Eye (tissue), 1 donor: ENCODE data around the gene GSTT2B.
A peak's percentile ranks its signal among the peaks of the same experiment; 100 is the strongest.
"Not testable (repeated sequence)": the region's sequence is repeated elsewhere in the genome, so short reads cannot be mapped to it uniquely, and the experiment has no call there.

Source experiments
- DNase-seq: peaks from one replicate; pipeline ENCODE4 v3.0.0-alpha.2; 2015

Gene GSTT2B

GRCh38 chr22:23980567-23980966 lies 19.6 kb upstream of the GSTT2B start:
- not testable (repeated sequence) for DNase-seq

DNA sequence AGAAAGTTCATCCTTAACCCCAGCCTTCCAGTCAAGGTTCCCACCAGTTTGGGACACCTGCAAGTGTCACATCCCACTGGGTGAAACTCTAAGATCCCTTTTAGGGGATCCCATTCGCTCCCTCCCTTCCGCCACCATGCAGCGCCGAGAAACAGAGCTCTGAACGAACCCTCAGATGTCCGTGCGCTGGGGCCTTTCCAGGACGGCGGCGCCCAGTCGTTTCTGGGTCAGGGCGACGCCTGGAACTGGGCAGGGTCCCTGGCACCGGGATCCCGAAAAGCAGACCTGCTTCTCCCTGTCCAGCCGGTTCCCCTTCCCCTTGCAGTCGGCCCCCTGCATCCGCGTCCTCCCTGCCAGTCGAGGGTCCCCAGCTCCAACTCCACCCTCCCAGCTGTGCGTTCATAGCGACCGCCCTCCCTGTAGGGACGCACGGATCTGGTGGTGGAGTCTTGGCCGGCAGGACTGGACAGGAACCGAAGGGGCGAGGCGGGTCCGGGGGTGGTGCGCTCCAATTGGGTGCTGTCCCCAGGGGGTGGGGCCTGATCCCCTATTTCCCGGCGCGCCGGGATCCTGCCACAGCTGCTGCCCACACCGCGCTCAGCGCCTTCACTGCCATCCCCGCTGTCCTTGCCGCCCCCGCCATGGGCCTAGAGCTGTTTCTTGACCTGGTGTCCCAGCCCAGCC lies 18.7 kb upstream of the GSTT2B start, which contains the start of gene GSTT2:
Gene GSTT2, plus strand, starts transcription at position 578 of the 684 bp plus-strand sequence.
- DNase-seq, result not testable (repeated sequence)

- not testable (repeated sequence) for DNase-seq
These were observed 16.3 kb upstream of the GSTT2B start for GRCh38 chr22:23977304-23977703.

GRCh38 chr22:23974836-23975352 lies 13.9 kb upstream of the GSTT2B start:
- DNase-seq, result not testable (repeated sequence)

- DNase-seq, result not testable (repeated sequence)
These were observed 13.3 kb upstream of the GSTT2B start, which contains the start of gene DDT for GRCh38 chr22:23974345-23974744. TSS of gene DDT (minus strand) at chr22:23974441. CDS start at chr22:23974414, 27 bp downstream.

GRCh38 chr22:23971927-23972326 lies 10.9 kb upstream of the GSTT2B start:
- DNase-seq, result not testable (repeated sequence)

DNA sequence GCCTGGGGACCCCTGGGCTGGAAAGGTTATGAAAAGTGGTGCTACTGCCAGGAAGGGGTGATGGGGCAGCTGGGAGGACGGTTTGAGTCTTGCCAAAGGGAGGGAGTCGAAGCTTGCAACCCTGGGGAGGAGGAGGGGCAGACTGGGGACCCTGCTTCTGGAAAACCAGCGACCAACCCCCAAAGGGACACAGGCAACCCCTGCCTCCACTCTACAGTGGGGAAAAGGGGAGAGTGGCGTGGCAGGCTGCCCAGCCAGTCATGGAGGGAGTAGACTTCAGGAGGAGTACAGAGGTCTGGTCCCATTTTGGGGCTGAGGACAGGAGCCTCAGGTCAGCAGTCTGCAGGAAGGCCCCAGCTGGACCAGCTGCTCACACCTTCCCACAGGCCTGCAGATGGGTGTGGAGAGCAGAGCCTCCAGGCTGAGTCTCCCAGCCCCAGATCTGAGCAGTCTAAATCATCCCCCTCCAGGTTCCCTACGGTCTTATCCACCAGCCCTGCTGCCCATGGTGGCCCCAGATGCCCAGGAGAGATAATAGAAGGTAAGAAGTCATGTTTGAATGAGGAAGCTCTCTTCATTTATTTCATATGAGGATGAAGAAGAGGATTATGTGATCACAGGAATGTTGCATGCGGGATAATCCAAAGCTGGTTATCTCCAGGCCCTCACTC lies 10.0 kb upstream of the GSTT2B start:
- DNase-seq, result no peak

- DNase-seq, result no peak
These were observed 9.2 kb upstream of the GSTT2B start for GRCh38 chr22:23970201-23970641.

DNA sequence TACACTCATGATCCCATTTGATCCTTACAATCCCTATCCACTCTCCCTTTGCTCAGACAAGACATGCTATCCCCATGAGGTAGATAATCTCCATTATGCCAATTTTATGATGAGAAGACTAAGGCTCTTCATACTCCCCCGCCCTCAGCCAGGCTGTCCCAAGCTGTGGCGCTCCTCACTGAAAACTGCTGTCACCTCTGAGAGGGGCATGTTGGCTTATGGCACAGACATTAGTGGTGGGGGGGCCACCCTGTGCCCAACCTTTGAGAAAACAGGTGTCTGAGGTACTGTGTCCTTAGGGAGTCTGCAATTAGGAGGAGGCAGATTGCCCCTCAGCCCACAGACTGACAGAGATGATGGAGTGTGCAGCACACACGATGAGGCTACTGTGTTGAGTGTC lies 8.1 kb upstream of the GSTT2B start:
- DNase-seq, result no peak

GRCh38 chr22:23966568-23966967 lies 5.6 kb upstream of the GSTT2B start, which contains the start of gene DDTL:
TSS of gene DDTL (plus strand) at chr22:23966888. CDS start at chr22:23966915, 27 bp downstream.
- not testable (repeated sequence) for DNase-seq

DNA sequence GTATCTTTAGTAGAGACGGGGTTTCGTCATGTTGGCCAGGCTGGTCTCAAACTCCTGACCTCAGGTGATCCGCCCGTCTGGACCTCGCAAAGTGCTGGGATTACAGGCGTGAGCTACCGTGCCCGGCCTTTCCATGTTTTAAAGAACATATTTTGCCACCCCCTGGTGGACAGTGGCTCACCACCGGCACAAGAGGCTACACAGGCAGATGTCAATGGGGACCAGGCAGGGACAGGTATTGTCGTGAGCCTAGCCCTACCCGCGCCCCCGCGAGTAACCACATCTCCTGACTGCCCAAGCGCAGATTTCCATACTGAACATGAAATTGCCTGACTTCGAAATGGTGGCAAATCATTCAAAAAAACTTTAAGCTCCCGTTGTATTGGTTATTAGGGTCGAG lies 5.1 kb upstream of the GSTT2B start:
- DNase-seq, result not testable (repeated sequence)

DNA sequence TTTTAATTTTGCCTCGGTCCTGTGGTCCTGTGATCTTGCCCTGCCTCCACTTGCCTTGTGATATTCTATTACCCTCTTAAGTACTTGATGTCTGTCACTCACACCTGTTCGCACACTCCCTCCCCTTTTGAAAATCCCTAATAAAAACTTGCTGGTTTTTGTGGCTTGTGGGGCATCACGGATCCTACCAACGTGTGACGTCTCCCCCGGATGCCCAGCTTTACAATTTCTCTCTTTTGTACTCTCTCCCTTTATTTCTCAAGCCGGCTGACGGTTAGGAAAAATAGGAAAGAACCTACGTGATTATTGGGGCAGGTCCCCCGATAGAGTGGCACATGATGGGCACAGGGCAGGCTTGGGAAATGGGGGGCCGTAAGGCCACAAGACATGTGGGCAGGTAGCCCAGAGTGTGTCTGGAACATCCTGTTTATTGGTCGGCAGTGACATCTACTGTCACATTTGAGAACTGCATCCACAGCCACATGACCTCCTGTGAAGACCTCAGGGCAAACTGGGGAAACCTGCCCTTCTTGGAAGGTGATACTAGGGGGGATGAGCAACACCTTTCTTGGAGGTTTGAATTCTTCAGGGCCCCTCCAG lies 4.6 kb downstream of the GSTT2B start:
- DNase-seq, result peak; percentile 96

DNA sequence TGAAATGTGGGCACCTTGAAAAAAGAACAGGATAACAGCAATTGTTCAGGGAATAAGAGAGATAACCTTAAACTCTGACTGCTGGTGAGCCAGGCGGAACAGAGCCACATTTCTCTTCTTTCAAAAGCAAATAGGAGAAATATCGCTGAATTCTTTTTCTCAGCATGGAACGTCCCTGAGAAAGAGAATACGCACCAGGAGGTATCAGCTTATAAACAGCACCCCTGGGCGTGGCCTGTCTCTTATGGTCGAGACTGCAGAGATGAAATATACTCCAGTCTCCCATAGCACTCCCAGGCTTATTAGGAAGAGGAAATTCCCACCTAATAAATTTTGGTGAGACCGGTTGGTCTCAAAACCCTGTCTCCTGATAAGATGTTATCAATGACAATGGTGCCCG lies 5.1 kb downstream of the GSTT2B start:
- DNase-seq, result not testable (repeated sequence)

DNA sequence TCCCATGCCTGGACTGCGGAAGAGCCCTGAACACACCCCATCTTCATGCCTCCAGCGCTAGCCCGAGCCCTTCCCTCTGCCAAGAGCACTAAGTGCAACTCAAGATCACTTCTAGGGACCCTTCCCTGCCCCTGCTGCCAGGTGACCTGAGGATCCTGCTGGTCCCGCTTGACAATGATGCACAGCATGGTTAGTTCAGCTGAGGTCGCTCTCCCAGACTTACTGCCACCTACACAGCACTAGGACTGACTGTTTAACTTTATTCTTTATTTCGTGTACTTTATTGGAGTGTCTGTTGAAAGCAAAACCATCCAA lies 6.0 kb downstream of the GSTT2B start:
- DNase-seq, result not testable (repeated sequence)

- not testable (repeated sequence) for DNase-seq
These were observed 6.6 kb downstream of the GSTT2B start for GRCh38 chr22:23954193-23954990.

DNA sequence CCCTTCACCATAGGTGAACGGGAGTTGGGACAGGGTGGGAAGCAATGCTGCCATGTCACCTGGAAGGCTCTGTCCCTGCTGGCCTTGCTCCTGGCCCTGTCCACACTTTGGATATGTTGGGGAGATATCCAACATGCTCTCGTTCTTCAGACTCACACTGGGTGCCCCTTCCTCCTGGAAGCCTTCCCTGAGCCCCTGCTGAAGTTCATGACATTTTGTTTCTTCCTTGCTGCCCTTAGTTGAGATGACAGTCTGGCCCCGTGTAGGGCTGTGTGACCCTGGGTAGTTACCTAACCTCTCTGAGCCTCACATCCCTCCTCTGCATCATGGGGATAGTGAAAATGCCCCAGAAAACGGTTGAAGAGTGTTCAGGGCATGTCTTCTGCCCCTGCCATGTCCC lies 7.5 kb downstream of the GSTT2B start:
- DNase-seq, result not testable (repeated sequence)

DNA sequence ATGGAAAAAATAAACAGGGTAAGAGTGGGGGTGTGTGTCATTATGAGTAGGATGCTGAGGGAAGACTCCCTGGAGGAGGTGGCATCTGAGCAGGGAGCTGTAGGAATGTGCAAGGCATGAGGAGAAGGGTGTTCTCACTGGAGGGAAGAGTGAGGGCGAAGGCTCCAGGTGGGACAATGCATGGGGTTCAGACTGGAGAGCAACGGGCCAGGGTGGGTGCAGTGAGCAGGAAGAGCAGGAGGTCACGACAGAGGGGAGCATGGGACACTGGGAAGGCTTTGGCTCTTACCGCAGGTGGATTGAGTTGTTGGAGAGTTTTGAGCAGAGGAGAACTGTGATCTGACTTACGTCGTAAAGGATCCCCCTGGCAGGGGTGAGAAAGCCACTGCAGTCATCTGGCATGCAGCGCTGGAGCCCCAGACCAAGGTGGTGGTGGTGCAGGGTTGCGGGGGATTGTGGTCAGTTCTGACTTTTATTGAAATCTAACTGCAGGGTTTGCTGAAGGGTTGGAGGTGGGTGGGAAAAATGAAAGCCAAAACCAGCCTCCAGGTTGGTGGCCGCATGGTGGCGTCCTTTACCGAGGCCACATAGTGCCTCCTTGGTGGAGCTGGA lies 8.1 kb downstream of the GSTT2B start:
- DNase-seq, result not testable (repeated sequence)

GRCh38 chr22:23951383-23951782 lies 9.6 kb downstream of the GSTT2B start:
- DNase-seq, result not testable (repeated sequence)

- not testable (repeated sequence) for DNase-seq
These were observed 11.2 kb downstream of the GSTT2B start for GRCh38 chr22:23949764-23950163.

DNA sequence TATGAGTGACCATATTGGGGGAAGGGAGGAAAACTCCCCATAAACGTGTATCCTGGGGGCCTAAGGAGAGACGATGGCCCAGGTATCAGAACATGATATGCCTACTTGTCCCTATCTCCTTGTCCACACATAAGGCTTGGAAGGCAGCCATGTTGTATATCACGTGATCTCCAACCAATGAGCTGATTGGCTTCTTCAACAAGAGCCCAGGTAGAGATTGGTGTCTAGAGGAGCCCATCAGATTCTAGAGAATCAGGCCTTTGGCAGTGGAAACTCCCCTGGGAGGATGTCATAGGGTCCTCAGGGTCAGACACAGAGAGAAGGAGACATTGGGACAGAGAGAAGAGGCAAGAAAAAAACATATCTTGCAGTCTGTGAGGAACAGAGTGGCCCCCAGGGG lies 13.6 kb downstream of the GSTT2B start:
- DNase-seq, result not testable (repeated sequence)

DNA sequence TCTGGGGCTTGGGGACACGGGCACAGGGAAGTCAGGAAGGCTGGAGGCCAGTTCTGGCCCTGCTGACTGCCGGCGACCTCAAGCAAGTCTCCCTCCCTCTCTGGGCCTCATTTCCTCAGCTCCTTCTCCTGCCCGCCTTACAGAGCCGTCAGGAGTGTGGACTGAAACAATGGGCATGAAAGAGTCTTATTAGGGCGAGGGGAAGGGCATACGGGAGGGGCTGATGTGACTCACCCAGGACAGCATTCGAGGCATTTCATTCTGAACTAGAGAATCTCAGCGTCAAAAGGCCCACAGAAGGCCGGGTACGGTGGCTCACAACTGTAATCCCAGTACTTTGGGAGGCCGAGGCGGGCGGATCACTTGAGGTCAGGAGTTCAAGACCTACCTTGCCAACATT lies 20.8 kb downstream of the GSTT2B start:
- not testable (repeated sequence) for DNase-seq

GRCh38 chr22:23939017-23939357 lies 22.0 kb downstream of the GSTT2B start:
- no peak for DNase-seq
